Rectal smooth muscle tissue (tissue), 1 donor: ENCODE results near the gene CDA.

Experiments
- H3K27ac ChIP-seq: one replicate; pipeline ENCODE4 v1.7.0; 2013; ENCODE audit warnings: low read depth, low read length, inconsistent platforms
- H3K27me3 ChIP-seq: one replicate; pipeline ENCODE4 v1.7.0; 2013; ENCODE audit warnings: low read length; ENCODE audit not compliant: control insufficient read depth, insufficient read depth
- H3K36me3 ChIP-seq: one replicate; pipeline ENCODE4 v1.7.0; 2013; ENCODE audit warnings: low read length; ENCODE audit not compliant: control insufficient read depth, insufficient read depth
- H3K4me1 ChIP-seq: one replicate; pipeline ENCODE4 v1.7.0; 2013; ENCODE audit warnings: low read length; ENCODE audit not compliant: control insufficient read depth, insufficient read depth
- H3K4me3 ChIP-seq: one replicate; pipeline ENCODE4 v1.7.0; 2013; ENCODE audit warnings: low read length
- H3K9ac ChIP-seq: one replicate; pipeline ENCODE4 v1.7.0; 2013; ENCODE audit warnings: low read length

CDA gene

DNA sequence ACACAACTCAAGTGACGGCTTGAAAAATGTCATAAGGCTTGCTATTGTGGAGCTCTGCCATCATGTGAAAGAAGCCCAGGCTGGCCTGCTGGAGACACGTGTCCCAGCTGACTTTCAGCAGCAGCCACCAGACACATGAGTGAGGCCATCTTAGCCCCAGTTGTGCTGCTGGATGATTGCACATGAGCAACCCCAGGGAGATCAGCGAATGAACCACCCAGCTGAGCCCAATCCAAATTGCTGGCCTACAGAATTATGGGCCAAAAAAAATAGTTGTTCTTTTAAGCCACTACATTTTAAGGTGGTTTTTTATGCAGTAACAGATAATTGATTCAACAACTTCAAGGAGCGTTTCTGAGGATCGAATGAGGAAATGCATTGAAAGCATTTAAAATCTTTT is 17.5 kb upstream of the CDA start:
- Histone ChIP-seq H3K27ac (no peak overlapping the region), H3K27me3 (peaks cover 2% of the 10 kb centered on the region), H3K9ac (no peak overlapping the region)

GRCh38 chr1:20573987-20574386 is 14.9 kb upstream of the CDA start:
- no peak overlapping the region for H3K9ac ChIP-seq
- H3K36me3 ChIP-seq: no peaks in the 10 kb centered on the region
- peaks cover 2% of the 10 kb centered on the region for H3K27me3 ChIP-seq
- no peaks in the 10 kb centered on the region for H3K4me1 ChIP-seq
- no peak overlapping the region for H3K27ac ChIP-seq
- no peak overlapping the region for H3K4me3 ChIP-seq

More for the DNA sequence above, 17.5 kb upstream of the CDA start:
- Histone ChIP-seq H3K4me1 (no peaks in the 10 kb centered on the region), H3K4me3 (no peak overlapping the region), H3K36me3 (no peaks in the 10 kb centered on the region)

DNA sequence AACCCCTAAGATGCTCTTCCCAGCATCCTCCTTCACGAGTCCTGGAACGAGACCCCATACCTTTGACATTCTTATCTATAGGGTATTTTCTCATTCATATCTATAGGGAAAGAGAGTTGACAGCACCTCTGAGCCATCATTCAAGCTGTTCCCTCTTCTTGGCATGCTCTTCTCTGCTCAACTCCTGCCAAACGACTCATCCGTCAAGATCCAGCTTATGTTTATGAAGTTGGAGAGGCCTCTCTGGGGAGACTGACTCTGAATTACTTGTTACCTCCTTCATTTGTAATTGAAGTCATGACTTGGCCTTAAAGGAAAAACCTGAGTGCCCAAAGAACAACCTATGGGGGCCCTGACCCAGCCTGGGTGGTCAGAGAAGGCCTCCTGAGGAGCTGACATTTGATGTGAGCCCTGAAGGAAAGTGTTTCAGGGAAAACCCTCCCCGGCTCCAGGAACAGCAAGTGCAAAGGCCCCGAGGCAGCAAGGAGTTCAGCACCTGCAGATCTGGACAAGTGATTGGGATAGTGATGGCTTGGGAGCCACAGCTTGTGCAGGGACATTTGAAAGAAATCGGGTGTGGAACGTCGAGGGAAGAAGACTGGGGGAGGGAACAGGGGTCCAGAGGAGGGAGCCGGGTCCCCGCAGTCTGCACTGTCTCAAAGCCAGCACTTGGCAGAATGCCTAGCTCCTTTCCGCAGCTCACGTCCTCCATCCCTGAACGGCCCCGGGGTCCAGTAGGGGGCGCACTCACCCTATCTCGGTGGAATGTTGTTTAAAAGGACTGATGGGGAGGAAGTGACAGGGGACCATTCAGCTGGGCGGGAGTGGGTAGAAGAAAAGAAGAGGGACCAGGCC is 14.0 kb upstream of the CDA start:
- Histone ChIP-seq H3K27me3 (peaks cover 2% of the 10 kb centered on the region), H3K9ac (no peak overlapping the region), H3K27ac (no peak overlapping the region), H3K36me3 (no peaks in the 10 kb centered on the region), H3K4me1 (no peaks in the 10 kb centered on the region), H3K4me3 (no peak overlapping the region)

- Histone ChIP-seq H3K9ac (no peak overlapping the region), H3K36me3 (no peaks in the 10 kb centered on the region), H3K27ac (no peak overlapping the region), H3K4me1 (no peaks in the 10 kb centered on the region), H3K27me3 (peaks cover 2% of the 10 kb centered on the region), H3K4me3 (no peak overlapping the region)
These were observed 13.2 kb upstream of the CDA start for GRCh38 chr1:20575541-20576336.

DNA sequence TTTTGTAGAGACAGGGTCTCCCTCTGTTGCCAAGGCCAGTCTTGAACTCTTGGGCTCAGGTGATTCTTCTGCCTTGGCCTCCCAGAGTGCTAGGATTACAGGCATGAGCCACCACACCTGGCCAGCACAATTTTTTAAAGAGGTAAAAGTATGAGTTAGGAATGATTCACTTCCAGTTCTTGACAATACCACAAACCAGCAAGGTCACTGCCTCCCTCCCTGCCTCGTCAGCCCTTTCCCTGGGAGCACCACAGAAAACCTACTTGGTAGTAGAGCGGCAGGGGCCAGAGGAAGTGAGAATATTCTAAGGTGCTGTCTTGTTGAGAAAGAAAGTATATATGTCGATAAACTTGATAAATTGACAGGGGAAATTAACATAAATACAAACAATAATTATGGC is 10.8 kb upstream of the CDA start:
- Histone ChIP-seq H3K4me1 (no peaks in the 10 kb centered on the region), H3K27ac (no peak overlapping the region), H3K4me3 (no peak overlapping the region), H3K27me3 (peaks cover 2% of the 10 kb centered on the region), H3K9ac (no peak overlapping the region), H3K36me3 (no peaks in the 10 kb centered on the region)

- H3K27me3 ChIP-seq: peaks cover 2% of the 10 kb centered on the region
- H3K4me3 ChIP-seq: no peak overlapping the region
- H3K27ac ChIP-seq: no peak overlapping the region
- H3K4me1 ChIP-seq: no peaks in the 10 kb centered on the region
- H3K9ac ChIP-seq: no peak overlapping the region
- H3K36me3 ChIP-seq: no peaks in the 10 kb centered on the region
These were observed 10.0 kb upstream of the CDA start for GRCh38 chr1:20578721-20579395.

DNA sequence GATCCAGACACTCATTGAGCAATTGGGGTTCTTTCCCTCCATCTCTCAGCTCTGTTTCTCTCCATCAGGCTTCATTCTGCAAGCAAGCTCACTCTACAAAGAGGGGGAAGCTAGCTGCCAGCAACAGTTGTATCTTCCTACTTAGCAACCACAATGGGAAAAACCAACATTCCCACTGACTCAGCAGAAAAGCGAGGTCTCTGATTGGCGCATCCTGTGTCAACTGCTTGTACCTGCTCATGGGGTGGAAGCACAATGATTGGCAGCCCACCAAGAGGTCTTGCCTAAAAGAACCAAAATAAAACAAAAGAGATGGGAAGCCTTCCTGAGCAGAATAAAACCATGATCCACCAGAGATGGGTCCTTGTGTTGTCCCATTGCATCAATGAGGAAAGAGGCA is 4.0 kb upstream of the CDA start:
- H3K27ac ChIP-seq: no peak overlapping the region
- H3K4me3 ChIP-seq: no peak overlapping the region
- H3K27me3 ChIP-seq: peaks cover 9% of the 10 kb centered on the region
- no peaks in the 10 kb centered on the region for H3K36me3 ChIP-seq
- no peaks in the 10 kb centered on the region for H3K4me1 ChIP-seq
- no peak overlapping the region for H3K9ac ChIP-seq

DNA sequence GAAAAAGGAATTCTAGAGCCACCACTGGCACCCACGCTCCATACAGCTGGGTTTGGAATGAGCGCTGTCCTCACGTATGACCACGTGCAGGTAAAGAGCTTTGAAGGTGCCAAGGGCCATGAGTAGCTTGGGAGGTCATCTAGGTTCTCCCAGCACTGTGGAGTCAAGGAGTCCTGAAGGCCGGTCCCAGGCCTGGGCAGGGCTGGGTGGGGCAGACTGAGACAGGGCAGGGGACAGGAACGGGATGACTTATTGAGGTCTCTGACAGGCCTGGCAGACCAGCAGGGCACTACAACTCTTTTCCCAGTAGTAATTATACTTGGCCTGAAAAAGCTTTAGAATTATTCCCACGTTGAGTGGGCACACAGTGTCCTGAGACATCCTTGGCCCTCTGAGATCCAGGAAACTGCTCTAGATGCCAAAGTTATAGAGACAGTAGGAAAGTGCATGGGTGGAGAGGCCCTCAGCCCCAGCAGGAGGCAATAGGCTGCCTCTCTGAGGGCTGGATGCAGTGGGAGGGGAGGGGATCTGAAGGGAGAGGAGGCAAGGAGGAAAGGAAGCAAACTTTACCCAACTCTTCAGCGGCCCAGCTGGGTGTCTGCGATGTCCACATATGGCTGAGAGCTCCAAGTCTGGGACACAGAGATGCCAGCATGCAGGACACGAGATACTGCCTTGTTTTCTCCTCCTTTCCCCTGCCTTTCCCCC is 1.8 kb upstream of the CDA start:
- H3K4me1 ChIP-seq: no peaks in the 10 kb centered on the region
- peaks cover 9% of the 10 kb centered on the region for H3K27me3 ChIP-seq
- H3K27ac ChIP-seq: no peak overlapping the region
- no peak overlapping the region for H3K9ac ChIP-seq
- H3K4me3 ChIP-seq: no peak overlapping the region
- no peaks in the 10 kb centered on the region for H3K36me3 ChIP-seq

GRCh38 chr1:20587661-20588053 is 1.2 kb upstream of the CDA start:
- H3K36me3 ChIP-seq: no peaks in the 10 kb centered on the region
- H3K4me3 ChIP-seq: no peak overlapping the region
- H3K27me3 ChIP-seq: peaks cover 9% of the 10 kb centered on the region
- no peak overlapping the region for H3K9ac ChIP-seq
- H3K4me1 ChIP-seq: no peaks in the 10 kb centered on the region
- no peak overlapping the region for H3K27ac ChIP-seq

- no peaks in the 10 kb centered on the region for H3K36me3 ChIP-seq
- peak overlapping the region; percentile 25 for H3K4me3 ChIP-seq
- no peaks in the 10 kb centered on the region for H3K4me1 ChIP-seq
- H3K9ac ChIP-seq: no peak overlapping the region
- no peak overlapping the region for H3K27ac ChIP-seq
- peaks cover 9% of the 10 kb centered on the region for H3K27me3 ChIP-seq
These were observed 708 bp downstream of the CDA start for GRCh38 chr1:20589331-20590278.

DNA sequence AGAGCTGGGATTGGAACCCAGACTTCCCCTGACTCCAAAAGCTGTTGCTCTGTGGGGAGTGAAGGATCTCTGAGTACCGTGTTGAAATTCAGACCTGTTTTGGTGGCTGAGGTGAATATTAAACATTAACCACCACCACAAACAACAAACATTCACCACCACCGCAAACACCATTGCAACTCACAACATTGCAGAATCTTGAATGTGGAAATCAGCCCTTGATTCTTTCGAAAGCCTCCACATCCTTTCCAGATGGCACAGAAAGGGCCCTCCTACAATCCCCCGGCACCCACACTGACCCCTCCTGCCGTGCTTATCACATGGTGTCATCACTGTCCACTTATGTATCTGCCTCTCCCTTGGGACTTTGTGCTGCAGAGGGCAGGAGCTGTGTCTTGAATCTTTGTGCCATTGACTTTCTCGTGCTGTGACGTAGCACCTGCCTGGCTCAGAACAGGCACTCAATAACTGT is 1.4 kb downstream of the CDA start:
- H3K4me1 ChIP-seq: no peaks in the 10 kb centered on the region
- no peaks in the 10 kb centered on the region for H3K36me3 ChIP-seq
- H3K9ac ChIP-seq: no peak overlapping the region
- no peak overlapping the region for H3K27ac ChIP-seq
- H3K4me3 ChIP-seq: no peak overlapping the region
- H3K27me3 ChIP-seq: peaks cover 9% of the 10 kb centered on the region
